HG02678 (cell line): ENCODE measurements around the gene CD74.
"Not testable (repeated sequence)": the region's sequence is repeated elsewhere in the genome, so short reads cannot be mapped to it uniquely, and the experiment has no call there.

Source experiments
- ATAC-seq: cut with Tn5 transposase; IDR thresholded peaks from one replicate; pipeline ENCODE4 v1.9.1; 2021; ENCODE audit warnings: mild to moderate bottlenecking, moderate library complexity; ENCODE audit not compliant: unreplicated experiment

Gene CD74

GRCh38 chr5:150441813-150442698 lies 29.3 kb upstream of the CD74 start:
- ATAC-seq: no peak

GRCh38 chr5:150440948-150441812 lies 28.5 kb upstream of the CD74 start:
- no peak for ATAC-seq

GRCh38 chr5:150438873-150439546 lies 26.3 kb upstream of the CD74 start:
- ATAC-seq: no peak

GRCh38 chr5:150436141-150436680 lies 23.5 kb upstream of the CD74 start:
- peak; percentile 94 for ATAC-seq

- ATAC-seq: no peak
Measured at GRCh38 chr5:150434464-150434863, 21.8 kb upstream of the CD74 start.

GRCh38 chr5:150431574-150431973 lies 18.9 kb upstream of the CD74 start:
- no peak for ATAC-seq

GRCh38 chr5:150431048-150431447 lies 18.3 kb upstream of the CD74 start:
- no peak for ATAC-seq

GRCh38 chr5:150429410-150429873 lies 16.7 kb upstream of the CD74 start:
- ATAC-seq: peak; percentile 74

- ATAC-seq: no peak
Measured at GRCh38 chr5:150428978-150429377, 16.3 kb upstream of the CD74 start.

- no peak for ATAC-seq
Measured at GRCh38 chr5:150428106-150428876, 15.6 kb upstream of the CD74 start.

- not testable (repeated sequence) for ATAC-seq
Measured at GRCh38 chr5:150426165-150426564, 13.5 kb upstream of the CD74 start.

GRCh38 chr5:150422758-150423157 lies 10.0 kb upstream of the CD74 start:
- no peak for ATAC-seq

GRCh38 chr5:150422075-150422474 lies 9.4 kb upstream of the CD74 start:
- no peak for ATAC-seq

GRCh38 chr5:150419630-150420270 lies 7.0 kb upstream of the CD74 start:
- ATAC-seq: peak; percentile 79

GRCh38 chr5:150413902-150414790 lies 1.4 kb upstream of the CD74 start:
- not testable (repeated sequence) for ATAC-seq

- no peak for ATAC-seq
Measured at GRCh38 chr5:150413176-150413901, 629 bp upstream of the CD74 start.

GRCh38 chr5:150411245-150411979 lies 1.3 kb downstream of the CD74 start:
- no peak for ATAC-seq
